SK-N-SH treated with all-trans-retinoic acid at 6 μM for 48 hours (cell line): ENCODE measurements around the gene NMD3.

Experiments
- ATAC-seq: fragments of 200-7000 bp; cut with Tn5 transposase; 3 replicates; pipeline ENCODE4 v1.9.1; 2020; ENCODE audit warnings: mild to moderate bottlenecking, moderate library complexity
- ARNTL ChIP-seq: fragments of 450-650 bp; formaldehyde crosslinking; IDR thresholded peaks from 2 replicates; pipeline ENCODE4 v1.5.0; 2020; ENCODE audit warnings: low read depth, mild to moderate bottlenecking, moderate library complexity, borderline replicate concordance
- CREB5 ChIP-seq: fragments of 250-450 bp; sonication (Bioruptor Pico); IDR thresholded peaks from 2 replicates; pipeline ENCODE4 v1.5.1; 2020; ENCODE audit warnings: low read depth, mild to moderate bottlenecking, moderate library complexity
- CSDC2 ChIP-seq: fragments of 250-450 bp; sonication (Bioruptor Pico); IDR thresholded peaks from 2 replicates; pipeline ENCODE4 v1.5.0; 2020; ENCODE audit warnings: mild to moderate bottlenecking, moderate library complexity
- CSRNP3 ChIP-seq: fragments of 250-450 bp; sonication (Bioruptor Pico); IDR thresholded peaks from 2 replicates; pipeline ENCODE4 v1.5.1; 2021; ENCODE audit warnings: mild to moderate bottlenecking, moderate library complexity
- ESRRG ChIP-seq: fragments of 250-450 bp; sonication (Bioruptor Pico); IDR thresholded peaks from 2 replicates; pipeline ENCODE4 v1.6.1; 2021; ENCODE audit warnings: mild to moderate bottlenecking
- GLIS3 ChIP-seq: fragments of 250-450 bp; sonication (Bioruptor Pico); IDR thresholded peaks from 2 replicates; pipeline ENCODE4 v1.5.0; 2020; ENCODE audit warnings: mild to moderate bottlenecking, moderate library complexity
- OSR1 ChIP-seq: fragments of 250-450 bp; sonication (Bioruptor Pico); IDR thresholded peaks from 2 replicates; pipeline ENCODE4 v1.8.0; 2022; ENCODE audit warnings: moderate library complexity, mild to moderate bottlenecking, inconsistent platforms
- PATZ1 ChIP-seq: fragments of 250-450 bp; sonication (Bioruptor Pico); IDR thresholded peaks from 2 replicates; pipeline ENCODE4 v1.8.0; 2020; ENCODE audit warnings: mild to moderate bottlenecking, moderate library complexity, borderline replicate concordance
- POU6F1 ChIP-seq: fragments of 250-450 bp; sonication (Bioruptor Pico); IDR thresholded peaks from 2 replicates; pipeline ENCODE4 v1.8.0; 2021; ENCODE audit warnings: low read depth, mild to moderate bottlenecking, moderate library complexity, borderline replicate concordance
- RARB ChIP-seq: fragments of 250-450 bp; sonication (Bioruptor Pico); IDR thresholded peaks from 2 replicates; pipeline ENCODE4 v1.8.0; 2021; ENCODE audit warnings: mild to moderate bottlenecking, moderate library complexity
- SNAI2 ChIP-seq: fragments of 250-450 bp; sonication (Bioruptor Pico); IDR thresholded peaks from 2 replicates; pipeline ENCODE4 v1.5.0; 2020; ENCODE audit warnings: mild to moderate bottlenecking, moderate library complexity
- TCF4 ChIP-seq: fragments of 250-450 bp; sonication (Bioruptor Pico); IDR thresholded peaks from 2 replicates; pipeline ENCODE4 v1.8.0; 2021; ENCODE audit warnings: mild to moderate bottlenecking, moderate library complexity, borderline replicate concordance
- TOX ChIP-seq: fragments of 250-450 bp; sonication (Bioruptor Pico); IDR thresholded peaks from 2 replicates; pipeline ENCODE4 v1.8.0; 2021; ENCODE audit warnings: mild to moderate bottlenecking, moderate library complexity, borderline replicate concordance
- TSHZ2 ChIP-seq: fragments of 250-450 bp; sonication (Bioruptor Pico); IDR thresholded peaks from 2 replicates; pipeline ENCODE4 v1.5.0; 2020; ENCODE audit warnings: mild to moderate bottlenecking, moderate library complexity
- ZFP3 ChIP-seq: fragments of 250-450 bp; sonication (Bioruptor Pico); IDR thresholded peaks from 2 replicates; pipeline ENCODE4 v1.5.0; 2020; ENCODE audit warnings: mild to moderate bottlenecking, moderate library complexity
- ZFP30 ChIP-seq: fragments of 450-650 bp; formaldehyde crosslinking; IDR thresholded peaks from 2 replicates; pipeline ENCODE4 v1.5.0; 2022; ENCODE audit warnings: mild to moderate bottlenecking, moderate library complexity
- ZNF565 ChIP-seq: fragments of 450-650 bp; formaldehyde crosslinking; conservative IDR thresholded peaks from 2 replicates; pipeline ENCODE4 v1.5.0; 2020; ENCODE audit warnings: low read depth, mild to moderate bottlenecking, moderate library complexity
- ZNF70 ChIP-seq: fragments of 450-650 bp; formaldehyde crosslinking; IDR thresholded peaks from 2 replicates; pipeline ENCODE4 v1.5.0; 2020; ENCODE audit warnings: mild to moderate bottlenecking, moderate library complexity
- ZNF8 ChIP-seq: fragments of 450-650 bp; formaldehyde crosslinking; IDR thresholded peaks from 2 replicates; pipeline ENCODE4 v1.5.0; 2020; ENCODE audit warnings: mild to moderate bottlenecking, moderate library complexity

Gene NMD3

GRCh38 chr3:161221806-161222600 is 892 bp downstream of the NMD3 start (continued):
- no peak for TF ChIP-seq TSHZ2 (CRISPR knock-in tag)
- no peak for TF ChIP-seq SNAI2
- no peak for TF ChIP-seq TOX (CRISPR knock-in tag)
- no peak for TF ChIP-seq ZNF70

GRCh38 chr3:161222662-161223061 is 1.6 kb downstream of the NMD3 start:
- no peak for TF ChIP-seq CREB5 (CRISPR knock-in tag)
- no peak for TF ChIP-seq ZNF70
- TF ChIP-seq ZFP30 (CRISPR knock-in tag): no peak
- TF ChIP-seq POU6F1 (CRISPR knock-in tag): no peak
- TF ChIP-seq ZNF565 (CRISPR knock-in tag): no peak
- no peak for TF ChIP-seq OSR1
- no peak for TF ChIP-seq ARNTL (CRISPR knock-in tag)
- TF ChIP-seq TCF4 (CRISPR knock-in tag): no peak
- TF ChIP-seq CSDC2: no peak
- TF ChIP-seq ESRRG (CRISPR knock-in tag): no peak
- no peak for TF ChIP-seq GLIS3 (CRISPR knock-in tag)
- TF ChIP-seq RARB (CRISPR knock-in tag): no peak
- no peak for TF ChIP-seq ZFP3 (CRISPR knock-in tag)
- no peak for TF ChIP-seq TOX (CRISPR knock-in tag)
- TF ChIP-seq PATZ1 (CRISPR knock-in tag): no peak
- no peak for TF ChIP-seq ZNF8 (CRISPR knock-in tag)
- TF ChIP-seq CSRNP3 (CRISPR knock-in tag): no peak
- TF ChIP-seq TSHZ2 (CRISPR knock-in tag): no peak

More at GRCh38 chr3:161222662-161223061, 1.6 kb downstream of the NMD3 start:
- ATAC-seq: no peak
